Muscle of leg (tissue), 16 donors: ENCODE data around the gene CAPN14. TPM values are rescaled to one million over a fixed set of nuclear protein-coding genes. Genes with fewer than 3 reads are reported as not detected.

Source experiments
- DNase-seq: peaks from one replicate; pipeline ENCODE4 v3.0.0; 2013
- H3K27ac ChIP-seq: one replicate; pipeline ENCODE4 v1.5.1; 2013; ENCODE audit warnings: mild to moderate bottlenecking, low read length, control low read depth
- H3K27me3 ChIP-seq: one replicate; pipeline ENCODE4 v1.6.1; 2013; ENCODE audit warnings: low read length; ENCODE audit not compliant: control insufficient read depth, insufficient read depth
- H3K36me3 ChIP-seq: one replicate; pipeline ENCODE4 v1.6.1; 2013; ENCODE audit warnings: low read length; ENCODE audit not compliant: control insufficient read depth, insufficient read depth
- H3K4me1 ChIP-seq: one replicate; pipeline ENCODE4 v1.6.1; 2013; ENCODE audit warnings: low read length; ENCODE audit not compliant: control insufficient read depth, insufficient read depth
- H3K4me3 ChIP-seq: one replicate; pipeline ENCODE4 v1.5.1; 2013; ENCODE audit warnings: low read length, control low read depth
- H3K9me3 ChIP-seq: replicated peaks from 2 replicates; pipeline ENCODE4 v1.6.1; 2013; ENCODE audit warnings: low read depth, low read length; ENCODE audit not compliant: control insufficient read depth
- WGBS: methylation state at CpG from one replicate; pipeline ENCODE4 v1.1.5; 2013; ENCODE audit warnings: missing lambda C conversion rate; ENCODE audit not compliant: insufficient coverage; 5-methylcytosine and 5-hydroxymethylcytosine counted together
- long read RNA-seq, 11 donors: transcript quantifications; one replicate each; lab custom pipeline, GENCODE V29; 2026
- polyA plus RNA-seq, 8 donors: library from polyadenylated mRNA; unstranded; fragments of 120-200 nt; gene quantifications; one replicate each; pipeline versions ENCODE4 v1.2.1 to v1.2.3, GENCODE V29; 2013; ENCODE audit warnings: inconsistent platforms in 1 of 8, low replicate concordance in 1 of 8; ENCODE audit not compliant: insufficient read length in 8 of 8, insufficient read depth in 1 of 8
- total RNA-seq: library from RNA; stranded (reverse); fragments of 120-200 nt; gene quantifications from one replicate; pipeline ENCODE4 v1.2.4, GENCODE V29; 2013

CAPN14 gene, protein sequence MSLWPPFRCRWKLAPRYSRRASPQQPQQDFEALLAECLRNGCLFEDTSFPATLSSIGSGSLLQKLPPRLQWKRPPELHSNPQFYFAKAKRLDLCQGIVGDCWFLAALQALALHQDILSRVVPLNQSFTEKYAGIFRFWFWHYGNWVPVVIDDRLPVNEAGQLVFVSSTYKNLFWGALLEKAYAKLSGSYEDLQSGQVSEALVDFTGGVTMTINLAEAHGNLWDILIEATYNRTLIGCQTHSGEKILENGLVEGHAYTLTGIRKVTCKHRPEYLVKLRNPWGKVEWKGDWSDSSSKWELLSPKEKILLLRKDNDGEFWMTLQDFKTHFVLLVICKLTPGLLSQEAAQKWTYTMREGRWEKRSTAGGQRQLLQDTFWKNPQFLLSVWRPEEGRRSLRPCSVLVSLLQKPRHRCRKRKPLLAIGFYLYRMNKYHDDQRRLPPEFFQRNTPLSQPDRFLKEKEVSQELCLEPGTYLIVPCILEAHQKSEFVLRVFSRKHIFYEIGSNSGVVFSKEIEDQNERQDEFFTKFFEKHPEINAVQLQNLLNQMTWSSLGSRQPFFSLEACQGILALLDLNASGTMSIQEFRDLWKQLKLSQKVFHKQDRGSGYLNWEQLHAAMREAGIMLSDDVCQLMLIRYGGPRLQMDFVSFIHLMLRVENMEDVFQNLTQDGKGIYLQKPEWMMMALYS
- total RNA-seq: 0.09 TPM
- polyA plus RNA-seq: under 1 TPM in 5 of 8 donors, not detected in 3; 0.04 to 0.08 (median 0.05) TPM
- long read RNA-seq, donor 1: 0 reads
- long read RNA-seq, donor 2: 0 reads
- long read RNA-seq, donor 3: 0 reads
- long read RNA-seq, donor 4: 0 reads
- long read RNA-seq, donor 5: 0 reads
- long read RNA-seq, donor 6: 0 reads
- long read RNA-seq, donor 7: 0 reads
- long read RNA-seq, donor 8: 0 reads
- long read RNA-seq, donor 9: 0 reads
- long read RNA-seq, donor 10: 0 reads
- long read RNA-seq, donor 11: 0 reads

DNA sequence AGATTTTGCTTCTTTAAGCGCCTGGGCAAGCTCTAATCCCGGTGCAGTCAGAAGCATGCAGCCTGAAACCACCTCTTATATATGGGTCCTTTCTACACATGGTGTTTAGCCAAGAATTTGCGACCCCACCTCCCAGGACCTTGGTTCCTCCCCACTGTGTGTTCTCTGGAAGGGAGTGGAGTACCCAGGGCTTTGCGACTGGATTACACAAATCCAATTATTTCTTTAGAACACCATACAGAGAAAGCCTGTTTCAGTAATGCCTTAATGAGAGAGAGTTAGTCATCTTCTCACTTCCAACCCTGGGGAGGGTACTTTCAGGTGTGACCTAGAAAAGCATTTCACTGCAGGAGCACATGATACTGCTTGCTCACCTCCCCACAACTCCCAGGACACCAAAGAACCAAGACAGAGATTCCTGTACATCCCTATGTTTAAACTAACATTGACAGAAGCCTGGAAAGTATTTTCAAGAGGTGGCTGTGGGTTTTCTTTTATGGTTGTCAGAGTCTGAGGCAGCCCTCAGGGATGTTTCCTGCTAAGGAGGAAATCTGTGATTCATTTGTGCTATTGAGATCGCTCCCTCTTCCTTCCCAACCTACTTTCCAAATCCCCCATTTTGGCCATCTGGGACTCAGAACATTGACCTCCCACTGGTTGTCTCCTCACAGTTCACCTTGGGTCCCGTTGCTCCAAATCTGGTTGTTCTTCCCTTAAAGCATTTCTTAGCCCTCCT lies at the start of gene CAPN14:
TSS of gene CAPN14 (minus strand) at position 51 of the 736 bp plus-strand sequence. CDS start 12,068 bp downstream, outside the sequence.
- DNase-seq: no peak
- H3K27me3 ChIP-seq: peaks cover 9% of the 10 kb centered on the region
- H3K27ac ChIP-seq: no peak within 1 kb of the TSS
- no peaks in the 10 kb centered on the region for H3K36me3 ChIP-seq
- WGBS: 55% methylated on average over 4 of the region's 6 CpGs
- H3K9me3 ChIP-seq: no peaks in the 10 kb centered on the region
- peaks cover 2% of the 10 kb centered on the region for H3K4me1 ChIP-seq
- no peak within 1 kb of the TSS for H3K4me3 ChIP-seq

DNA sequence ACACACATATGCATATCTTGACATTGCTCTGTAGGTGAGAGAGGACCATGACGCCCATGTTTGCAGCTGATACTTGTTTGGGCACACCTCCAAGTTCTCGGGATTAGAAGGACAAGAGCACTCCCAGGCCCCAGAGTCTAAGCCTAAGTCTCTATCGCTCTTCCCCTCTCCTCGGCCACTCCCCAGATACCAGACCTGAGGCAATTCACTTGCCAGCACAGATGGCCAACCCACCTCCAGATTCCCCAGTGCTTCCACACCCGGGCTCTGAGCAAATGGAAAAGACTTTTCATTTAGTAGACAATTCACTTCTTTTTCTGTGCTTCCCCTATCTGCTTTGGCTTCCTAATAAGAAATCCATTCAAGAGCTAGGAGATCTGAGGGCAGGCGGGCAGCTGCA lies 49.5 kb upstream of the CAPN14 start:
- no peak overlapping the region for H3K4me3 ChIP-seq
- no peaks in the 10 kb centered on the region for H3K4me1 ChIP-seq
- H3K9me3 ChIP-seq: no peaks in the 10 kb centered on the region
- no peak overlapping the region for H3K27ac ChIP-seq
- DNase-seq: no peak
- H3K27me3 ChIP-seq: no peaks in the 10 kb centered on the region
- WGBS: 50% methylated on average over 6 of the region's 6 CpGs
- no peaks in the 10 kb centered on the region for H3K36me3 ChIP-seq

- Histone ChIP-seq H3K4me1 (no peaks in the 10 kb centered on the region), H3K4me3 (no peak overlapping the region), H3K36me3 (peaks cover 7% of the 10 kb centered on the region), H3K27ac (no peak overlapping the region), H3K9me3 (no peaks in the 10 kb centered on the region), H3K27me3 (no peaks in the 10 kb centered on the region)
- WGBS: 100% methylated on average over 1 of the region's 6 CpGs
- DNase-seq: no peak
Measured at GRCh38 chr2:31265234-31265633, 47.9 kb upstream of the CAPN14 start.

DNA sequence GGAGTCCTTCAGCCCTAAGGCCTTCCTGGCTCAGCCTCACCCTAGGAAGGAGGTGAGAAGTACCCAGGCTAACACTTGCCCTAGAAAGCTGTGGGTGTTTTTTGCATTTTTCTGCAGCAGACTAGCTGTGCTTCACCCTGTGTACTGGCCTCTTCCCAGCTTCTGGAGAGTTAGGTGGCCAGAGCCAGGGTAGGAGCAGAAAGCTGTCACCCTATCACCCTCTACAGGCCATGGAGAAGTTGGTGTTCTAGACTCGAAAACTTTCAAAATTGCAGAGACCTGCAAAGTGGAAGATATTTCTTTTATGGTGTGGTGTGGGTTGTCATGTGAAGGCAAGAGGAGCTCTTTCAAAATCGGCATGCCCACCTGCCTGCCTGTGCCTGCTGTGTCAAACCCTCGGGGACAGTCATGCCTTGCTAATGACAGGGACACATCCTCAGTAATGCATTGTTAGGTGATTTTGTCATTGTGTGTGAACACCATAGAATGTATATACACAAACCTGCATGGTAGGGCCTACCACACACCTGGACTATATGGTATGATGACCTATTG lies 46.4 kb upstream of the CAPN14 start:
- Histone ChIP-seq H3K27me3 (no peaks in the 10 kb centered on the region), H3K27ac (no peak overlapping the region), H3K9me3 (no peaks in the 10 kb centered on the region), H3K36me3 (peaks cover 7% of the 10 kb centered on the region), H3K4me3 (no peak overlapping the region), H3K4me1 (no peaks in the 10 kb centered on the region)
- WGBS: no CpG with 5 or more reads among the region's 3 CpGs
- DNase-seq: no peak

DNA sequence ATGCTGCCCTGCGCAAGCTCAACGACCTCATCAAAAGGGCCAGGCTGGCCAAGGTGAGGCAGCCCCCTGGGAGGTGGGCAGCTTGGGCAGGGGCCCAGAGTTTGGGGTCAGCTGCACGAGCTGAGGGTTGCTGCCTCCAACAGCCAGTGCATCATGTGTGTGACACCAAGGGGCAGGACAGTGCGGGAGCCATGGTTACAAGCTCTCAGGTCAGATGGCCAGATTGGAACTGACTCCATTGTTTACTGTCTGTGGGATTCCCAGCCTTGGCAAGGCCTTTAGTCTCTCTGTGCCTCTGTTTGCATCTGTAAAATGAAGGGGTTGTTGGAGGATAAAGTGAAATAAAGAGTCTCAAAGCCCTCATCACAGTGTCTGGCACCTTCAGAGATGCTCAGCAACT lies 43.6 kb upstream of the CAPN14 start:
- no peak for DNase-seq
- Histone ChIP-seq H3K4me3 (no peak overlapping the region), H3K27me3 (no peaks in the 10 kb centered on the region), H3K27ac (no peak overlapping the region), H3K36me3 (peaks cover 7% of the 10 kb centered on the region), H3K4me1 (no peaks in the 10 kb centered on the region), H3K9me3 (no peaks in the 10 kb centered on the region)
- 78% methylated on average over 4 of the region's 4 CpGs for WGBS

- DNase-seq: no peak
- Histone ChIP-seq H3K27me3 (no peaks in the 10 kb centered on the region), H3K4me3 (no peak overlapping the region), H3K27ac (no peak overlapping the region), H3K9me3 (no peaks in the 10 kb centered on the region), H3K36me3 (peaks cover 7% of the 10 kb centered on the region), H3K4me1 (no peaks in the 10 kb centered on the region)
- WGBS: no CpG with 5 or more reads among the region's 3 CpGs
Measured at GRCh38 chr2:31259075-31259474, 41.8 kb upstream of the CAPN14 start.

DNA sequence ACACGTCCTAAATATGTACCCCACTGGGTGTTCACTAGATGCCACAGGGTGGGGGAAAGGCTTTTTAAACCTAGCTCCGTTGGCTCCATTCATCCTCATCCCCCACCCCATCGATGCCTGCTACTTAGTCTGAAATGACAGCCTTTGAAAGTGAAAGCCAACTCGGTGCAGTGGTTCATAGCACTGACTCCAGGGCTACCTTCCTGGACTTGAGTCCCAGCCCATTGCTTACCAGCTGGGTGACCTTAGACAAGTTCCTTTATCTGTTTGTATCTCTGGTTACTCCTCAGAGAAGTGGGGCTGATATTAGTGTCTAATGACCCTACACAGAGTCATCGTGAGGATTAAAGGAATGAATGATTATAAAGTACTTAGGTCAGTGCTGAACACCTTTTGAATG lies 41.0 kb upstream of the CAPN14 start:
- Histone ChIP-seq H3K27ac (no peak overlapping the region), H3K4me3 (no peak overlapping the region), H3K27me3 (no peaks in the 10 kb centered on the region), H3K36me3 (peaks cover 7% of the 10 kb centered on the region), H3K4me1 (no peaks in the 10 kb centered on the region), H3K9me3 (no peaks in the 10 kb centered on the region)
- 73% methylated on average over 3 of the region's 5 CpGs for WGBS
- no peak for DNase-seq

DNA sequence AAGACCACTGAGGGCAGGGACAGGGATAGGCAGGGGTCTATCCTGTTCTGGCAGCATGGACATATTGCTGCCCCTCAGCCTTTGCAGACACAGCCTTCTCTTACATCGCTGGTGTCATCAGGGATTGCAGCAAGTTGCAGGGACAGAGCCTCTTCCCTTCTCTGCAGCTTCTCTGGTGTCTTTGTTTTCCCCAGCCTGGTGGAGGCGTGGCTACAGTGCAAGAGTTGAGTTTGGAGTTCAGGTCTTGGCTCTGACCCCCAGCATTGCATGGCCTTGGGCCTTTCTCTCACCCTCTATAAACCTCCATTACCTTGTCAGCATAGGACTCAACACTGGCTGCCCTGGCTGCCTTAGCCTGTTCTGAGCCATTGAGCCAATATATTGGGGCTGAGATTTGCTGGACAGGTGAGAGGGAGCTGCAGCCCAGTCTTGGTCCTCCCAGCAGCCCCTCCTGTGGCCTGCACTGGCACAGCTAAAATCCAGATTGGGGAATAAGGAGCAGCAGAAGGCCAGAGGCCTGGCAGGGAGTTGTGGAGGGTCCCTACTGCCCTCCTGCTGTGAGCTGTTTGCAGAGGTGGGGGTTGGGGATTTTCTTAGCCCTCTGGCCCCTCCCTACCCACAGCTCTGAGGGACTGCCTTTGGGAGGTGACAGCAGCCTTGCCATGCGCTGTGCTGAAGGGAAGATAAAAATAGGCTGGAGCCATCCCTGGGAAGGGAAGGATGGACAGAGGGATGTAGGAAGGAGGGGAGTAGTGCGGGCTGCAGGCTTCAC lies 39.5 kb upstream of the CAPN14 start:
- H3K36me3 ChIP-seq: peaks cover 7% of the 10 kb centered on the region
- no peak for DNase-seq
- no peak overlapping the region for H3K27ac ChIP-seq
- no peak overlapping the region for H3K4me3 ChIP-seq
- 54% methylated on average over 3 of the region's 4 CpGs for WGBS
- H3K27me3 ChIP-seq: no peaks in the 10 kb centered on the region
- H3K9me3 ChIP-seq: no peaks in the 10 kb centered on the region
- no peaks in the 10 kb centered on the region for H3K4me1 ChIP-seq

- Histone ChIP-seq H3K36me3 (peaks cover under 1% of the 10 kb centered on the region), H3K4me1 (no peaks in the 10 kb centered on the region), H3K9me3 (no peaks in the 10 kb centered on the region), H3K27me3 (no peaks in the 10 kb centered on the region), H3K27ac (no peak overlapping the region), H3K4me3 (no peak overlapping the region)
- DNase-seq: no peak
- WGBS: 75% methylated on average over 8 of the region's 11 CpGs
Measured at GRCh38 chr2:31255911-31256571, 38.7 kb upstream of the CAPN14 start.
